K562 (cell line): Measurements from ENCODE around the gene LMLN. TPM values are rescaled to one million over a fixed set of nuclear protein-coding genes. Genes with fewer than 3 reads are reported as not detected.

Experiments
- ATAC-seq: fragments of 200-7000 bp; cut with Tn5 transposase; 3 replicates; pipeline ENCODE4 v1.9.1; 2020; ENCODE audit warnings: moderate library complexity
- BruUV-seq: library from RNA; stranded (reverse); fragments of 400-500 nt; replicated peaks from 2 replicates; lab custom pipeline; 2021; lab: Mats Ljungman, UMichigan
- CTCF ChIA-PET: fragments of 300-600 bp; formaldehyde crosslinking; extraction: SDS; loops from one replicate; lab custom pipeline; 2021; ENCODE audit warnings: low intra/inter-chr PET ratio; lab: Yijun Ruan, JAX
- POLR2A ChIA-PET: fragments of 300-600, 350-650 bp; sonication (Branson Sonifier 250); formaldehyde crosslinking; extraction: SDS; loops from one replicate; lab custom pipeline; 2021; ENCODE audit warnings: antibody characterized with exemption, inconsistent platforms; lab: Yijun Ruan, JAX
- DNase-seq, 4 experiments: peaks; one replicate each; pipeline versions ENCODE4 v3.0.0 to v3.0.0-alpha.2; 2011 to 2018; ENCODE audit warnings: low spot score in 3 of 4, mixed read lengths in 3 of 4; ENCODE audit errors: extremely low read depth in 1 of 4
- FAIRE-seq: peaks from 2 replicates; lab custom pipeline; 2011; peaks lifted over from hg19 to GRCh38; lab: Jason Lieb, UNC
- H2AFZ ChIP-seq: 2 replicates; pipeline ENCODE4 v1.6.0; 2011; ENCODE audit warnings: low read depth, low read length, control low read depth, inconsistent platforms
- H3K27ac ChIP-seq: fragments of 200-600 bp; 3 replicates; pipeline ENCODE4 v1.8.0; 2011; ENCODE audit warnings: low read depth, mild to moderate bottlenecking, control low read depth, inconsistent platforms, low read length, moderate library complexity, mixed read lengths; ENCODE audit errors: extremely low read depth
- H3K27me3 ChIP-seq, 2 experiments: fragments of 300-600 bp in 1 of 2; 2 replicates in 1 of 2; 3 replicates in 1 of 2; pipeline versions ENCODE4 v1.6.0 to v1.8.0; 2011; ENCODE audit warnings: inconsistent platforms in 2 of 2, low read length in 2 of 2, mild to moderate bottlenecking in 1 of 2, mixed read lengths in 1 of 2, moderate library complexity in 1 of 2; ENCODE audit not compliant: control insufficient read depth in 2 of 2, insufficient read depth in 2 of 2
- H3K36me3 ChIP-seq: fragments of 300-600 bp; 3 replicates; pipeline ENCODE4 v1.8.0; 2011; ENCODE audit warnings: mild to moderate bottlenecking, low read length, inconsistent platforms; ENCODE audit not compliant: control insufficient read depth, insufficient read depth
- H3K4me1 ChIP-seq, 2 experiments: fragments of 200-600 bp in 1 of 2; replicated peaks in 1 of 2; 2 replicates in 1 of 2; 3 replicates in 1 of 2; pipeline versions ENCODE4 v1.5.1 to v1.8.0; 2011; ENCODE audit warnings: inconsistent platforms in 2 of 2, low read length in 2 of 2, mild to moderate bottlenecking in 1 of 2, mixed read lengths in 1 of 2, moderate library complexity in 1 of 2; ENCODE audit not compliant: control insufficient read depth in 2 of 2, insufficient read depth in 2 of 2
- H3K4me2 ChIP-seq: 2 replicates; pipeline ENCODE4 v1.6.1; 2011; ENCODE audit warnings: low read length, control low read depth, inconsistent platforms, mixed read lengths; ENCODE audit not compliant: insufficient read depth
- H3K4me3 ChIP-seq: fragments of 200-600 bp; sonication (generic), shearing (Covaris generic); 2 replicates; pipeline ENCODE4 v1.5.1; 2016; ENCODE audit warnings: control low read depth, inconsistent platforms
- H3K79me2 ChIP-seq: fragments of 200-600 bp; 3 replicates; pipeline ENCODE4 v1.8.0; 2011; ENCODE audit warnings: low read length, inconsistent platforms; ENCODE audit not compliant: control insufficient read depth, insufficient read depth
- H3K9ac ChIP-seq, 2 experiments: 2 replicates each; pipeline versions ENCODE4 v1.6.0 to v1.6.1; 2011; ENCODE audit warnings: low read depth in 2 of 2, low read length in 2 of 2, control low read depth in 1 of 2, inconsistent platforms in 1 of 2, mild to moderate bottlenecking in 1 of 2, mixed read lengths in 1 of 2; ENCODE audit not compliant: insufficient read depth in 1 of 2
- H3K9me1 ChIP-seq: one replicate; pipeline ENCODE4 v1.6.0; 2011; ENCODE audit warnings: inconsistent platforms, mild to moderate bottlenecking, low read length, moderate library complexity; ENCODE audit not compliant: control insufficient read depth, insufficient read depth
- H3K9me3 ChIP-seq: replicated peaks from 2 replicates; pipeline ENCODE4 v1.5.1; 2011; ENCODE audit warnings: low read depth, low read length, inconsistent platforms; ENCODE audit not compliant: control insufficient read depth, insufficient read depth
- H4K20me1 ChIP-seq: replicated peaks from 2 replicates; pipeline ENCODE4 v1.6.1; 2011; ENCODE audit warnings: low read length, inconsistent platforms, mixed read lengths; ENCODE audit not compliant: control insufficient read depth, insufficient read depth
- CEBPG ChIP-seq, 3 experiments: fragments of 200-800 bp in 1 of 3; sonication (Bioruptor generic) in 1 of 3; sonication (generic) in 1 of 3; formaldehyde crosslinking in 1 of 3; IDR thresholded peaks in 2 of 3; conservative IDR thresholded peaks in 1 of 3; 2 replicates each; pipeline versions ENCODE4 v1.6.1 to v1.8.0; 2016 to 2022; ENCODE audit warnings: missing compliant biosample characterization in 2 of 3, missing genetic modification characterization in 2 of 3, mild to moderate bottlenecking in 1 of 3, missing genetic modification reagents in 1 of 3
- NFRKB ChIP-seq: fragments of 450-650 bp; IDR thresholded peaks from 2 replicates; pipeline ENCODE4 v1.6.1; 2016; ENCODE audit warnings: low read depth
- PHB2 ChIP-seq: fragments of 450-650 bp; IDR thresholded peaks from 2 replicates; pipeline ENCODE4 v1.6.1; 2017; ENCODE audit warnings: low read depth
- SMARCA4 ChIP-seq: fragments of 450-650 bp; IDR thresholded peaks from 2 replicates; pipeline ENCODE4 v1.6.1; 2016
- SRSF3 ChIP-seq: fragments of 200-400 bp; formaldehyde crosslinking; IDR thresholded peaks from 2 replicates; pipeline ENCODE4 v1.6.1; 2016; ENCODE audit warnings: mild to moderate bottlenecking, low read length, moderate library complexity; ENCODE audit not compliant: insufficient read depth
- WGBS: fragments of 100-300 bp; shearing (Covaris generic); methylation state at CpG from one replicate; pipeline ENCODE4 v1.1.6; 2016; ENCODE audit warnings: low coverage, mixed read lengths; ENCODE audit not compliant: insufficient coverage; ENCODE audit errors: missing lambda C conversion rate; 5-methylcytosine and 5-hydroxymethylcytosine counted together
- in situ Hi-C: fragments of 300-500 bp; cut with MboI; formaldehyde crosslinking; loops from 4 replicates; pipeline ENCODE4 v1.15.0; 2018; ENCODE audit warnings: inconsistent platforms, mixed read lengths
- intact Hi-C: fragments of 100-400 bp; cut with micrococcal nuclease; formaldehyde crosslinking; loops from 2 replicates; pipeline ENCODE4 v1.14.2; 2022
- polyA plus RNA-seq, 8 experiments: library from polyadenylated mRNA; depleted of rRNA in 4 of 8; stranded (reverse) in 5 of 8; unstranded in 3 of 8; fragments of >200 nt; fragmentation: Nextera tagmentation in 2 of 8; fragmentation: Illumina TruSeq in 1 of 8; extraction: Ambion mirVana in 2 of 8; extraction: Trizol in 1 of 8; gene quantifications; 2 replicates each; pipeline versions ENCODE4 v1.2.1 to v1.2.3, GENCODE V29; 2011 to 2014; ENCODE audit warnings: inconsistent platforms in 1 of 8, missing spikeins in 1 of 8
- total RNA-seq, 7 experiments: library from RNA; depleted of rRNA in 6 of 7; stranded (reverse); fragments of >200 nt in 6 of 7; fragmentation: Illumina TruSeq in 2 of 7; extraction: Trizol in 2 of 7; gene quantifications; 2 replicates each; pipeline versions ENCODE4 v1.2.1 to v1.2.3, GENCODE V29; 2011 to 2021; ENCODE audit warnings: low replicate concordance in 1 of 7

Gene LMLN
- total and polyA plus RNA-seq, 9 of the 15 experiments (the other 6 are each of a cell fraction or from before 2014, with no cell fraction given) = 2.2 to 15.9 (median 6.9) TPM

- H3K4me3 ChIP-seq = no peak overlapping the region
- ATAC-seq (peak; percentile 10; the same call in 2 of the 3 replicates), DNase-seq (peak in 2 of 4 experiments; percentile 11 to 25), FAIRE-seq (no peak)
- no peaks in the 10 kb centered on the region for H3K9me1 ChIP-seq
- no peaks in the 10 kb centered on the region for H3K79me2 ChIP-seq
- POLR2A ChIA-PET = no interaction called here
- H3K9ac ChIP-seq = peak overlapping the region in 1 of 2 experiments; percentile 17; a peak in 2 of 4 replicates
- H4K20me1 ChIP-seq = no peaks in the 10 kb centered on the region
- in situ Hi-C loops = no loop called here
- peak overlapping the region; percentile 78 for H2AFZ ChIP-seq
- no peaks in the 10 kb centered on the region for H3K27me3 ChIP-seq
- peaks cover 22 to 58% of the 10 kb centered on the region in 2 experiments for H3K4me1 ChIP-seq
- no TSS peak for BruUV-seq
- peak overlapping the region; percentile 12; the same call in 1 of the 2 replicates for H3K4me2 ChIP-seq
- H3K36me3 ChIP-seq = peaks cover 18% of the 10 kb centered on the region
- 42% methylated on average over 6 of the region's 6 CpGs for WGBS
- peak overlapping the region; percentile 72 for H3K27ac ChIP-seq
- CTCF ChIA-PET = no interaction called here
- no peaks in the 10 kb centered on the region for H3K9me3 ChIP-seq
- TF ChIP-seq SMARCA4 (peak; percentile 26; the same call in 1 of the 2 replicates), PHB2 (no peak), SRSF3 (no peak), NFRKB (0 out of 2 replicates have a peak, but pooled peaks have one; percentile 6), CEBPG (CRISPR knock-in tag; IDR thresholded peaks at IDR 0.05) (no peak), CEBPG (tag; conservative IDR thresholded peaks at IDR 0.05 in 1 of 2, IDR thresholded peaks at IDR 0.05 in 1 of 2) (peak in 1 of 2 experiments; percentile 48; a peak in 1 of 4 replicates)
- TF ChIP-seq, all 486 proteins: peak for 3
- intact Hi-C loops = loop anchor here (5.0 kb wide), 1 partner anchor 66 kb away; the partner anchor contains the start of gene LMLN
These were observed 68.7 kb downstream of the LMLN start for GRCh38 chr3:198028718-198029117.
